Measurements from ENCODE around the gene C1orf116. TPM values are rescaled to one million over a fixed set of nuclear protein-coding genes. Genes with fewer than 3 reads are reported as not detected.

C1orf116 gene
- total and polyA plus RNA-seq, 10 donors: 0.02 to 1.0 (median 0.27) TPM; not detected in 1

DNA sequence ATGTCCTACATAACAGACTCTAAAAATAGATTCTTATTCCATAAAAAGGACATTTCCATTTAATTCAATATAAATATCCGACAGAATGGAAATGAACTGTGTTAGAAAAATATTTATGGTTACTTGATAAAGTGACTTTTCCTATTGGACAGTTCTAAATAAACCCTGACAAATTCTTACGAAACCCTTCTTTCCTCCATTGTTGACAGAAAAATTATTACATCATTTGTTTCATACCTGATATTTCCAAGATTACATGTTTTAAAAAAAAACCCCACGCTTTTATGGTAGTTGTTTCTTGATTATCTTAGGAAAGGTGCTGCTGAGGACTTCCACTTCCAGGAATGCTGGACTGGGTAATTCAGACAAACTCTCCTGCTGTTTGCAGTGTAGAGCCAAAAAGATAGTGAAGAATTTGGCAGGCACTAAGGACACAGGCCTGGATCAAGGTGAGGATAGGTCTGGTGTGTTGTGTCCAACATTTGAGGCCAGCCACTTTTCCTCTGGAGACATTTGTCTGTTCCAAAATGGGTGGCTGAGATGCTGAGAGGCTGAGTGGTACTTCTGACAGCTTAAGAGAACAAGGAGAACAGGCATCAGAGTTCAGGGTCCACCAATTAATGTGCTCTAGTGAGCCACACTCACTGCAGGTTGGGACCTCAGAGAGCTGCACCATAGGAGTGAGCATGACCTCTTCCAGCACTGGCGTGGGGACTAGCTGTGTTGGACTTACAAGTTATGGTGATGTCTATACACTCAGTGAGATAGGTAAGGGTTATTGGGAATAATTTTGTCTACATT lies 7.0 kb upstream of the C1orf116 start:
- TF ChIP-seq POLR2AphosphoS5 (IDR thresholded peaks at IDR 0.05) (no peak), POLR2A (IDR thresholded peaks at IDR 0.05) (no peak), CTCF (IDR thresholded peaks at IDR 0.05 in 8 of 11, conservative IDR thresholded peaks at IDR 0.05 in 3 of 11) (no peak)
- peak overlapping the region in 1 of 8 donors; percentile 8 for H3K27ac ChIP-seq
- H3K4me3 ChIP-seq: no peak overlapping the region
- H3K4me1 ChIP-seq: peaks cover 0 to 14% (median 8%) of the 10 kb centered on the region in 6 donors
- H3K9me3 ChIP-seq: no peaks in the 10 kb centered on the region
- no peak for DNase-seq
- 81 to 96% (median 91%) methylated on average over 4 of the region's 4 CpGs for WGBS, 5 donors
- H3K36me3 ChIP-seq: peaks cover 0 to 12% (median 0%) of the 10 kb centered on the region in 6 donors
- no peaks in the 10 kb centered on the region for H3K27me3 ChIP-seq (replicated peaks in 1 of 7)
- intact Hi-C loops (cut with DNase I; ENCODE audit: low total_unique reads): no loop called here

DNA sequence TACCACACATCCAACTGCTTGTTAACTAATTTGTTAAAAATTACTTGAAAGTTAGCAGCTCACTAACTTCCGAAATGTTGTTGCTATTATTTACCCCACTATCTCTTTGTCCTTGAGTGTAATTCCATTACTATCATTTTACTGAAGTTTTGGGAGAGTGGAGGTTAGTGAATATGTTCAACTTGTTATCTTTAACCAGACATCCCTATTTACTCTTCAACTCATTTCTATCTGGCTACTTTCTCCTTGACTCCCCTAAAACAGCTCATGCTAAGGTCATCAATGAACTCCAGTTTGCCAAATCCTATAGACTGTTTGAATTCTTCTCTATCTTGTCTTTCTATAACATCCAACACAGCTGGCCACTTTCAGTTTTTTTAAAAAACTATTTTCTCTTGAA lies 4.3 kb upstream of the C1orf116 start:
- DNase-seq: no peak
- intact Hi-C loops (cut with DNase I; ENCODE audit: low total_unique reads): no loop called here
- no peak for TF ChIP-seq POLR2AphosphoS5 (IDR thresholded peaks at IDR 0.05)
- no peak for TF ChIP-seq POLR2A (IDR thresholded peaks at IDR 0.05)
- no peak for TF ChIP-seq CTCF (IDR thresholded peaks at IDR 0.05 in 8 of 11, conservative IDR thresholded peaks at IDR 0.05 in 3 of 11)
- H3K9me3 ChIP-seq: no peaks in the 10 kb centered on the region
- H3K4me1 ChIP-seq: peaks cover 0 to 10% (median 0%) of the 10 kb centered on the region in 6 donors
- WGBS, 5 donors: 88 to 100% (median 92%) methylated on average over 1 of the region's 1 CpG
- no peak overlapping the region for H3K27ac ChIP-seq
- peaks cover 0 to 8% (median 0%) of the 10 kb centered on the region in 7 donors for H3K27me3 ChIP-seq (replicated peaks in 1 of 7)
- no peak overlapping the region for H3K4me3 ChIP-seq
- H3K36me3 ChIP-seq: no peaks in the 10 kb centered on the region

GRCh38 chr1:207035877-207036551 lies 3.5 kb upstream of the C1orf116 start:
- DNase-seq: no peak
- WGBS, 5 donors: 75 to 92% (median 84%) methylated on average over 4 of the region's 4 CpGs

More at GRCh38 chr1:207035877-207036551, 3.5 kb upstream of the C1orf116 start:
- Histone ChIP-seq H3K36me3 (no peaks in the 10 kb centered on the region), H3K4me1 (peaks cover 0 to 10% (median 0%) of the 10 kb centered on the region in 6 donors), H3K4me3 (no peak overlapping the region), H3K9me3 (no peaks in the 10 kb centered on the region), H3K27ac (no peak overlapping the region), H3K27me3 (replicated peaks in 1 of 7) (peaks cover 0 to 16% (median 0%) of the 10 kb centered on the region in 7 donors)
- intact Hi-C loops (cut with DNase I; ENCODE audit: low total_unique reads): no loop called here
- TF ChIP-seq CTCF (IDR thresholded peaks at IDR 0.05 in 8 of 11, conservative IDR thresholded peaks at IDR 0.05 in 3 of 11) (no peak), POLR2A (IDR thresholded peaks at IDR 0.05) (no peak), POLR2AphosphoS5 (IDR thresholded peaks at IDR 0.05) (no peak)

All from spleen (tissue), 11 donors.